WERI-Rb-1 (cell line): ENCODE data around the gene KRT85.
"Not testable (repeated sequence)": the region's sequence is repeated elsewhere in the genome, so short reads cannot be mapped to it uniquely, and the experiment has no call there.

ENCODE experiments used
- DNase-seq: peaks from one replicate; pipeline ENCODE4 v3.0.0-alpha.2; 2020
- H3K27ac ChIP-seq: fragments of 250-450 bp; sonication (Bioruptor Pico); 2 replicates; pipeline ENCODE4 v1.5.1; 2020; ENCODE audit warnings: mild to moderate bottlenecking, moderate library complexity
- H3K27me3 ChIP-seq: fragments of 250-450 bp; sonication (Bioruptor Pico); 2 replicates; pipeline ENCODE4 v1.5.1; 2021; ENCODE audit warnings: mild to moderate bottlenecking, low read depth, moderate library complexity; ENCODE audit not compliant: insufficient read depth, severe bottlenecking
- H3K36me3 ChIP-seq: fragments of 250-450 bp; sonication (Bioruptor Pico); 2 replicates; pipeline ENCODE4 v1.5.1; 2020; ENCODE audit warnings: mild to moderate bottlenecking, moderate library complexity
- H3K4me3 ChIP-seq: 2 replicates; pipeline ENCODE4 v1.5.1; 2011; ENCODE audit warnings: low read depth, mild to moderate bottlenecking, control low read depth, low read length
- H3K9me3 ChIP-seq: fragments of 250-450 bp; sonication (Bioruptor Pico); 2 replicates; pipeline ENCODE4 v1.5.1; 2021; ENCODE audit warnings: mild to moderate bottlenecking, moderate library complexity; ENCODE audit not compliant: severe bottlenecking
- CTCF ChIP-seq: IDR thresholded peaks from 2 replicates; pipeline ENCODE4 v1.5.1; 2011; ENCODE audit warnings: low read depth, mild to moderate bottlenecking, control low read depth, inconsistent platforms, low read length

KRT85 gene

DNA sequence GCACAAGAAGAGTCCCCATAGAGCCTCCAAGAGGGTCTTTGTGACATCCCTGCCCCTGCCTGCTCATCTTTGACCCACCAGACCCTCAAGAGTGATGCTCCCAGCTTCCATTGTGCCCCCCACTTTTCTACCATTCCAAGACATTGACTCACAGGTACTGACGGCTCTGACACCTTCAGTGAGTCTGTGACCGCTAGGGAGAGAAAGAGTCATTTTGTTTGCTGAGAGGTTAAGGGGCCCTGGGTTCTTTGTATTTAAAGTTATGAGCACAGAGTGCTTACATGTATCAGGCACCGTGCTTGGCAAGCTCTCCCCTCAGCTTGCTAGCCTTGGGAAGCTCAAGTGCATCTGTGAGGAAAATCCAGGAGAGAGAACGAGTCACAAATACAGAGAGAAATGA is 45.9 kb upstream of the KRT85 start:
- no peaks in the 10 kb centered on the region for H3K36me3 ChIP-seq
- TF ChIP-seq CTCF, result no peak
- DNase-seq, result no peak
- H3K9me3 ChIP-seq, result no peaks in the 10 kb centered on the region
- no peak overlapping the region for H3K4me3 ChIP-seq
- peaks cover 72% of the 10 kb centered on the region for H3K27me3 ChIP-seq
- no peak overlapping the region for H3K27ac ChIP-seq

DNA sequence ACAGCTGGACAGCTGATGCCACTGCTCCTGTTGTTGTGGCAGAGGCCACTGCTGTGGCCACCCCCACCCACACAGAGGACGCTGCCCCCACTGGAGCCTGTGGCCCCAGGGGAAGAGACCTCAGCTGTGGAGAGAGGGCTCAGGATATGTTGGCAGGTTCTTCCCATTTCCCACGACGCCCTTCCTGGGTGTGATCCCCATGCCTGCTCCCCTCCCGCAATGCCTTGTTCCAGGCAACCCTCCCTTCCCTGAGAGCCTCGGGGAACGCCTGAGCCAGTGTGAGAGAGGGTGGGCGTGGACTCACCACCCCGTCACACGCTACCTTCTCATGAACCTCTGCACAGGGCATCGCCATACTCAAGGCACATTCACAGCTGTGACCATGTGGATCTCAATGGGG is 44.5 kb upstream of the KRT85 start:
- H3K4me3 ChIP-seq, result no peak overlapping the region
- no peaks in the 10 kb centered on the region for H3K9me3 ChIP-seq
- peaks cover 72% of the 10 kb centered on the region for H3K27me3 ChIP-seq
- TF ChIP-seq CTCF, result no peak
- no peak overlapping the region for H3K27ac ChIP-seq
- no peak for DNase-seq
- no peaks in the 10 kb centered on the region for H3K36me3 ChIP-seq

DNA sequence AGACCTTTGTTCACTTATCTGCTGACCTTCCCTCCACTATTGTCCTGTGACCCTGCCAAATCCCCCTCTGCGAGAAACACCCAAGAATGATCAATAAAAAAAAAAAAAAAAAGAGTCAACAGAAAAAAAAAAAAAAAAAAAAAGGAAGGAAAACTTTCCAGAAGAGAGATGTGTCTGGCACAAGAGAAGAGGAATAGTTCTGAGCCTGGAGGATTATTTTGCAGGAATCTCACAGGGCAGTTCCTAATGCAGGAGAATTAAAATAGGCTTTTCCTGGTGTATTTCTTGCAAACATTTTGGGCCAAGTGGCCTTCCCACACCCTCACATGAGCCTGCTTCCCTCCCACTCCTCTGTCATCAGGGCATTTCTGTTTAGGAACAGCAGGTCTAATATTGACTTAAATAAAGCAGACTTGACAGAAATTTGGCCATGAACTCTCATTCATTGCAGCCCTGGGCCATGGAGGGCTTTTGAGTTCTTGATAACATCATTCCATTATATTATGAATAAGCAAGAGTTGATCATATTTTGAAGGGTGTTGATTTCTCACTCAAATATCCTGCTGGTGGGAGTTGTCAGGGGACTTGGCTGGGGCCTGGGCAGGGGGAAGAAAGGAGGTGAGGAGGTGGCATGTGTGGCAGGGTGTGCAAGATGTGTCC is 43.4 kb upstream of the KRT85 start:
- not testable (repeated sequence) for DNase-seq, H3K36me3 ChIP-seq, H3K4me3 ChIP-seq, H3K9me3 ChIP-seq, H3K27ac ChIP-seq
- H3K27me3 ChIP-seq, result peaks cover 77% of the 10 kb centered on the region

DNA sequence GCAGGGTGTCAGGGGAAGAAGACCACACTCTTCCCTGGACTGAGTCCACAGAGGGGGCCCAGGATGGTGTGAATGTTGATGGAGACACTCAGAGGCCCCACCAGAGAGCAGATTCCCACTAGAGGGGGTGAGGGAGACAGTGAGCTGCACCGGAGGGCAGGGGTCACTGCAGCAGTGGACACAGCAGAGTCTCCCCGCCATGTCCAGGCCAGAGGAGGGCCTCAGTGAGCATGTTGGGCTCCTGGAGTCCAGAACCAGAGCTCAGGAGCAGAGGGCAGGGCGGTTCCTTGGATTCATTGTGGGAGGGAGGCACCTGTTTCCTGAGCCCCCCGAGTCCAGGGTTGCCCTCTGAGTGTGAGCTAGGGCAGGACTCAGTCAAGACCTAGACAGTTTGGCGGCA is 40.6 kb upstream of the KRT85 start:
- H3K27ac ChIP-seq, result no peak overlapping the region
- no peak for DNase-seq
- H3K36me3 ChIP-seq, result no peaks in the 10 kb centered on the region
- H3K27me3 ChIP-seq, result peaks cover 78% of the 10 kb centered on the region
- TF ChIP-seq CTCF, result no peak
- H3K9me3 ChIP-seq, result no peaks in the 10 kb centered on the region
- no peak overlapping the region for H3K4me3 ChIP-seq

DNA sequence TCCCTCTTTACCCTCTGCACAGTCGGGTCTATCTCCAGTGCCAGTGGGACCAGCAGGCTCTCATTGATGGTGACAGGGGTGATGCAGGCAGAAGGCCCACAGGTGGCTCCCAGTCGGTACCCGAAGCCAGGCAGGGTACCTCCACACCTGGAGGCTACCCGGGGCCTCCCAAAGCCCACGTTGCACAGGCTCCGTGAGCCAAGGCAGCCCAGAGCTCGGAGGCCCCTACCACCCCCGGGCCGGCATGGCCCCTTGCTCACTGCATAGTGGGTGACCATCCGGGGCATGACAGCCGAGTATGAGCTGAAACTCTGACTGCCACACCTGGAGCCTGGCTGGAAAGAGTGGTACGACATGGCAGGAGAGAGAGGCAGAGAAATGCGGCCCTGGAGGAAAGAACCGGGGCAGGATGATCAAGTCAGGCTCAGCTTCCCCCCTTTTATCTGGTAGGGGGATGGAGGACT is 38.7 kb upstream of the KRT85 start, which contains the start of gene KRT82:
KRT82 (minus strand) TSS at position 414 of the 464 bp plus-strand sequence; CDS start at position 356, 58 bp downstream.
- peaks cover 80% of the 10 kb centered on the region for H3K27me3 ChIP-seq
- no peaks in the 10 kb centered on the region for H3K36me3 ChIP-seq
- no peak within 1 kb of the TSS for H3K4me3 ChIP-seq
- H3K9me3 ChIP-seq, result no peaks in the 10 kb centered on the region
- DNase-seq, result no peak
- no peak for TF ChIP-seq CTCF
- H3K27ac ChIP-seq, result no peak within 1 kb of the TSS

DNA sequence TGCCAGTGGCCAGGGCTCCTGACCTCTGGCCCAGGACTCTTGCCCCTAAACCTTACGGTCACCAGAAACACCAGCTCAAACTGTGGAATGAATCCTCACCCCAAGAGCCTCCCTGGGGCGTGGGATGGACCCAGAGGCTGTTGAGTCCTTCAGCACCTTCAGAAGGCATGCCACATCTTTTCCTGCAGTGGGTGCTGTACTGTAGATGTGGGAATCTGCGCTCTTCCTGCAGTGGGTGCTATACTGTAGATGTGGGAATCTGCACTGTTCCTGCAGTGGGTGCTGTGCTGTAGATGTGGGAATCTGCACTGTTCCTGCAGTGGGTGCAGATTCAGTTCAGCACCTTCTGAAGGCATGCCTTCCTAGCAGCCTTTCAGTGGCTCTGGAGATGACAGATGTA is 37.7 kb upstream of the KRT85 start:
- H3K27me3 ChIP-seq, result peaks cover 87% of the 10 kb centered on the region
- H3K27ac ChIP-seq, result no peak overlapping the region
- H3K9me3 ChIP-seq, result no peaks in the 10 kb centered on the region
- no peak for DNase-seq
- H3K36me3 ChIP-seq, result no peaks in the 10 kb centered on the region
- H3K4me3 ChIP-seq, result no peak overlapping the region
- no peak for TF ChIP-seq CTCF
